ENCODE measurements around the gene ARL4A. TPM values are rescaled to one million over a fixed set of nuclear protein-coding genes. Genes with fewer than 3 reads are reported as not detected.
A peak's percentile ranks its signal among the peaks of the same experiment; 100 is the strongest.

Gene ARL4A
- total and polyA plus RNA-seq, 9 of the 15 experiments (the other 6 are each of a cell fraction or from before 2014, with no cell fraction given): 118 to 688 (median 172) TPM

DNA sequence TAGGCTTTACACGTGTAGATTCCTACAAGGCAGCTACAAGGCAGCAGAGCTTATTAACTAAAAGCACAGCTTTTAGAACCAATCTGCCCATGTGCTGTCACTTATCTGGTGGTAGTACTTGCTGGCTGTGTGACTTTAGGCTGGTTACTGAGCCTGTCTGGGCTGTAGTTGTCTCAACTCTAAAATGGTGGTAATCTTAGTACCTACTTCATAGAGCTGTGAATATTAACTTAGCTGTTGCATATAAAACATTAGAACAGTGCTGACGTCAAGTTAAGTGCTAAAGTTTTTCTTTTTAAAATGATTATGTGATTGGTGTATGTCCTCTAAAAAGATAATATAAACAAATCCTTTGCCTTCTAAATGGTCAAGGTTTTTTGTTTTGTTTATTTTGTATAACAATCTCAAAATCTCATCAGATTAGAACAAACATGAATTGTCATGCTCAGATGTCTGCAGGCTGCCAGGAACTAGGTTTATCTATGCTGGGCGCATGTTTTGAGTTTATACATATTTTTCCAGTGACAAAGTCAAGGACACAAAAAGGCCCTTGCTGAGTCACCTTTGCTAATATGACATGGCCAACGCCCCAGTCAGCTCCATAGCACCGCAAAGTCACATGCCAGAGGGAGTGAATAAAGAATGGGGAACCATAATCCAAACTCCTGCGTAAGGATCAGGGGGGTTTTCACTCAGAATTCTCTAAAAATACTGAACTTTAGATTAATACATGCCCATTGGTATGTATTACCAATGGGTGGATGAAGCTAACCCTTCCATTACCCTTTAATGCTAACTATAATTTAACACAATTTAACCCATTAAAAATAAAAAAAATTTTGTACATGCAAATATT, 39.8 kb upstream of the ARL4A start (continued):
- TF ChIP-seq BACH1 (tag; IDR thresholded peaks at IDR 0.05) (peak; percentile 96), XRCC4 (IDR thresholded peaks at IDR 0.05; ENCODE audit: extremely low read depth, insufficient read depth, insufficient read length) (no peak), SMAD3 (CRISPR knock-in tag; conservative IDR thresholded peaks at IDR 0.05) (0 out of 2 replicates have a peak, but pooled peaks have one; percentile 14), TAF9B (IDR thresholded peaks at IDR 0.05; ENCODE audit: partially characterized antibody) (peak; percentile 75), ZBTB2 (IDR thresholded peaks at IDR 0.05) (0 out of 2 replicates have a peak, but pooled peaks have one; percentile 41), EP400 (IDR thresholded peaks at IDR 0.05) (peak; percentile 73), BHLHE40 (IDR thresholded peaks at IDR 0.05; ENCODE audit: low read length) (peak; percentile 95), HDAC1 (IDR thresholded peaks at IDR 0.05) (peak; percentile 25 to 34; a peak in 1 of 4 replicates), RNF219 (CRISPR knock-in tag; IDR thresholded peaks at IDR 0.05) (no peak), MLLT1 (IDR thresholded peaks at IDR 0.05) (0 out of 4 replicates have a peak, but pooled peaks of 1 of the 2 experiments have one; percentile 20), HDGF (IDR thresholded peaks at IDR 0.05) (0 out of 2 replicates have a peak, but pooled peaks have one; percentile 69), ATF7 (IDR thresholded peaks at IDR 0.05) (peak; percentile 89), JUN (IDR thresholded peaks at IDR 0.05; ENCODE audit: borderline replicate concordance, low read depth, low read length) (peak; percentile 87), JUN (CRISPR knock-in tag; IDR thresholded peaks at IDR 0.05; ENCODE audit: borderline replicate concordance) (no peak), ATF4 (CRISPR knock-in tag; IDR thresholded peaks at IDR 0.05) (no peak), DMBX1 (CRISPR knock-in tag; IDR thresholded peaks at IDR 0.05; ENCODE audit: borderline replicate concordance) (peak; percentile 67; the same call in 1 of the 2 replicates)
- TF ChIP-seq, protein P1, sequence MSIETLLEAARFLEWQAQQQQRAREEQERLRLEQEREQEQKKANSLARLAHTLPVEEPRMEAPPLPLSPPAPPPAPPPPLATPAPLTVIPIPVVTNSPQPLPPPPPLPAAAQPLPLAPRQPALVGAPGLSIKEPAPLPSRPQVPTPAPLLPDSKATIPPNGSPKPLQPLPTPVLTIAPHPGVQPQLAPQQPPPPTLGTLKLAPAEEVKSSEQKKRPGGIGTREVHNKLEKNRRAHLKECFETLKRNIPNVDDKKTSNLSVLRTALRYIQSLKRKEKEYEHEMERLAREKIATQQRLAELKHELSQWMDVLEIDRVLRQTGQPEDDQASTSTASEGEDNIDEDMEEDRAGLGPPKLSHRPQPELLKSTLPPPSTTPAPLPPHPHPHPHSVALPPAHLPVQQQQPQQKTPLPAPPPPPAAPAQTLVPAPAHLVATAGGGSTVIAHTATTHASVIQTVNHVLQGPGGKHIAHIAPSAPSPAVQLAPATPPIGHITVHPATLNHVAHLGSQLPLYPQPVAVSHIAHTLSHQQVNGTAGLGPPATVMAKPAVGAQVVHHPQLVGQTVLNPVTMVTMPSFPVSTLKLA (conservative IDR thresholded peaks at IDR 0.05): peak; percentile 73 to 82
- TF ChIP-seq, protein P2, sequence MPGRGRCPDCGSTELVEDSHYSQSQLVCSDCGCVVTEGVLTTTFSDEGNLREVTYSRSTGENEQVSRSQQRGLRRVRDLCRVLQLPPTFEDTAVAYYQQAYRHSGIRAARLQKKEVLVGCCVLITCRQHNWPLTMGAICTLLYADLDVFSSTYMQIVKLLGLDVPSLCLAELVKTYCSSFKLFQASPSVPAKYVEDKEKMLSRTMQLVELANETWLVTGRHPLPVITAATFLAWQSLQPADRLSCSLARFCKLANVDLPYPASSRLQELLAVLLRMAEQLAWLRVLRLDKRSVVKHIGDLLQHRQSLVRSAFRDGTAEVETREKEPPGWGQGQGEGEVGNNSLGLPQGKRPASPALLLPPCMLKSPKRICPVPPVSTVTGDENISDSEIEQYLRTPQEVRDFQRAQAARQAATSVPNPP (IDR thresholded peaks at IDR 0.05; ENCODE audit: borderline replicate concordance, insufficient read depth, insufficient read length): no peak
